SK-N-SH (cell line): ENCODE measurements around the gene SNX1.

Experiments used
- CTCF ChIP-seq: fragments of 200-600 bp; sonication (generic); IDR thresholded peaks from 2 replicates; pipeline ENCODE4 v1.6.1; 2017; ENCODE audit warnings: antibody characterized with exemption, mild to moderate bottlenecking, moderate library complexity
- ELF1 ChIP-seq: IDR thresholded peaks from 2 replicates; pipeline ENCODE4 v1.4.0; 2012
- FOXM1 ChIP-seq: IDR thresholded peaks from 2 replicates; pipeline ENCODE4 v1.4.0; 2012; ENCODE audit warnings: low read depth, mild to moderate bottlenecking
- GATA2 ChIP-seq: sonication (generic); formaldehyde crosslinking; IDR thresholded peaks from 2 replicates; pipeline ENCODE4 v1.5.0; 2020; ENCODE audit warnings: mild to moderate bottlenecking, missing genetic modification reagents
- MAX ChIP-seq: IDR thresholded peaks from 2 replicates; pipeline ENCODE4 v1.4.0; 2012; ENCODE audit warnings: low read depth
- MEF2A ChIP-seq: IDR thresholded peaks from 2 replicates; pipeline ENCODE4 v1.4.0; 2012; ENCODE audit warnings: low read depth, borderline replicate concordance
- MXI1 ChIP-seq: IDR thresholded peaks from 2 replicates; pipeline ENCODE4 v1.6.1; 2012; ENCODE audit warnings: mild to moderate bottlenecking, low read depth, low read length, improper control_type of control experiment
- SIN3A ChIP-seq: IDR thresholded peaks from 2 replicates; pipeline ENCODE4 v1.6.1; 2012; ENCODE audit warnings: low read depth, mild to moderate bottlenecking, low read length, moderate library complexity, borderline replicate concordance
- USF1 ChIP-seq: IDR thresholded peaks from 2 replicates; pipeline ENCODE4 v1.4.0; 2012; ENCODE audit warnings: low read depth, borderline replicate concordance
- USF2 ChIP-seq: fragments of 150-350 bp; IDR thresholded peaks from 2 replicates; pipeline ENCODE4 v1.6.1; 2017; ENCODE audit warnings: antibody characterized with exemption, low read length, low read depth, borderline replicate concordance

- TF ChIP-seq CTCF (peak; percentile 96), MEF2A (no peak), GATA2 (CRISPR knock-in tag) (no peak), MAX (peak; percentile 40; the same call in 1 of the 2 replicates), FOXM1 (no peak), MXI1 (0 out of 2 replicates have a peak, but pooled peaks have one; percentile 27), USF1 (no peak), ELF1 (no peak), USF2 (no peak), SIN3A (peak; percentile 61; the same call in 1 of the 2 replicates)
Observed at GRCh38 chr15:64153480-64154367, 57.9 kb downstream of the SNX1 start.
